Esophagus muscularis mucosa (tissue), 4 donors: ENCODE results near the gene PRRG4.

Source experiments
- EP300 ChIP-seq: sonication (generic); formaldehyde crosslinking; IDR thresholded peaks from one replicate; pipeline ENCODE4 v1.6.1; 2017; ENCODE audit warnings: antibody characterized with exemption
- POLR2A ChIP-seq: fragments of 450-650 bp; IDR thresholded peaks from one replicate; pipeline ENCODE4 v1.6.1; 2017; ENCODE audit warnings: antibody characterized with exemption, moderate library complexity, mild to moderate bottlenecking, low read depth
- POLR2AphosphoS5 ChIP-seq, 2 donors: sonication (generic); formaldehyde crosslinking; IDR thresholded peaks; one replicate each; pipeline ENCODE4 v1.6.1; 2017; ENCODE audit warnings: antibody characterized with exemption in 2 of 2
- TF ChIP-seq, protein P1 (sequence below), 3 experiments: fragments of 200-600 bp in 2 of 3; fragments of 450-650 bp in 1 of 3; sonication (generic) in 2 of 3; IDR thresholded peaks; one replicate each; pipeline ENCODE4 v1.5.1; 2017 to 2019; ENCODE audit warnings: antibody characterized with exemption in 3 of 3, mild to moderate bottlenecking in 2 of 3, moderate library complexity in 1 of 3

- TF ChIP-seq POLR2A (no peak), EP300 (no peak), POLR2AphosphoS5 (IDR thresholded peaks at IDR 0.05) (no peak)
- TF ChIP-seq, protein P1, sequence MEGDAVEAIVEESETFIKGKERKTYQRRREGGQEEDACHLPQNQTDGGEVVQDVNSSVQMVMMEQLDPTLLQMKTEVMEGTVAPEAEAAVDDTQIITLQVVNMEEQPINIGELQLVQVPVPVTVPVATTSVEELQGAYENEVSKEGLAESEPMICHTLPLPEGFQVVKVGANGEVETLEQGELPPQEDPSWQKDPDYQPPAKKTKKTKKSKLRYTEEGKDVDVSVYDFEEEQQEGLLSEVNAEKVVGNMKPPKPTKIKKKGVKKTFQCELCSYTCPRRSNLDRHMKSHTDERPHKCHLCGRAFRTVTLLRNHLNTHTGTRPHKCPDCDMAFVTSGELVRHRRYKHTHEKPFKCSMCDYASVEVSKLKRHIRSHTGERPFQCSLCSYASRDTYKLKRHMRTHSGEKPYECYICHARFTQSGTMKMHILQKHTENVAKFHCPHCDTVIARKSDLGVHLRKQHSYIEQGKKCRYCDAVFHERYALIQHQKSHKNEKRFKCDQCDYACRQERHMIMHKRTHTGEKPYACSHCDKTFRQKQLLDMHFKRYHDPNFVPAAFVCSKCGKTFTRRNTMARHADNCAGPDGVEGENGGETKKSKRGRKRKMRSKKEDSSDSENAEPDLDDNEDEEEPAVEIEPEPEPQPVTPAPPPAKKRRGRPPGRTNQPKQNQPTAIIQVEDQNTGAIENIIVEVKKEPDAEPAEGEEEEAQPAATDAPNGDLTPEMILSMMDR (IDR thresholded peaks at IDR 0.05) = no peak
Measured at GRCh38 chr11:32817852-32818183, 11.9 kb upstream of the PRRG4 start.
